ENCODE results near the gene RIPK4. TPM values are rescaled to one million over a fixed set of nuclear protein-coding genes. Genes with fewer than 3 reads are reported as not detected.

Gene RIPK4
- total and polyA plus RNA-seq, 8 donors = 5.8 to 10.5 (median 8.5) TPM

DNA sequence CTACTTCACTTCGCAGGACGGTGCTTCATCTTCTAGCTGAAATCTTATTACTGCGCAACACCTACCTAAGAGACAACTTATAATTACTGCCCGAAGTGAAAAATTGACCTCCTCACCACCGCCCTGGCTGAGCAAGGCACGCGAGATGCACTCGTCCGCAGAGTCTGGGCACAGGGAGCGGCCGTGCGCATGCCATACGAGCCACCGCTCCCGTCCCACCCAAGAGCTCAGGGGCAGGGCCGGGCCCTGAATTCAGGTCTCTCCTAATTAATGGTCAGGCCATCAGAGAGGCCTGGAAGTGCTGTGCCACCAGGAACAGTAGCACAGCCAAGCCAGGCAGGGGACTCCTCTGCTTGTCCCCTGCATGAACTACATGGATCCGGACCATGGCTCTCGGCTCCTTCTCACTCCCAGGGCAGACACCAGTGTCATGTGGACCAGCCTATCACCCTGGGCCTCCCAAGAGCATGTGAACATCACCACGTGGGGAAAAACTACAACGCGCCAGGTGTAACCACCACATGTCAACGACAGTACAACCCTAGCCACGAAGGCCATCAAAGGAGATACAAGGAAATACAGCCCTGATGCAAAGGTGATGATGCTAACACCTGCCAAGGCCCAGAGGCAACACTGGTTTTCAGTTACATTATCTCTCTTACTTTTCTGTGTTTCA lies 11.5 kb downstream of the RIPK4 start:
- Histone ChIP-seq H3K4me1 (peaks cover 8 to 19% of the 10 kb centered on the region in 2 donors), H3K36me3 (peaks cover 0 to 4% of the 10 kb centered on the region in 2 donors), H3K4me3 (no peak overlapping the region), H3K27ac (no peak overlapping the region), H3K27me3 (peaks cover 0 to 13% of the 10 kb centered on the region in 2 donors), H3K9me3 (no peaks in the 10 kb centered on the region)
- DNase-seq = no peak
- intact Hi-C loops (cut with DNase I) = no loop called here
- TF ChIP-seq, protein P1, sequence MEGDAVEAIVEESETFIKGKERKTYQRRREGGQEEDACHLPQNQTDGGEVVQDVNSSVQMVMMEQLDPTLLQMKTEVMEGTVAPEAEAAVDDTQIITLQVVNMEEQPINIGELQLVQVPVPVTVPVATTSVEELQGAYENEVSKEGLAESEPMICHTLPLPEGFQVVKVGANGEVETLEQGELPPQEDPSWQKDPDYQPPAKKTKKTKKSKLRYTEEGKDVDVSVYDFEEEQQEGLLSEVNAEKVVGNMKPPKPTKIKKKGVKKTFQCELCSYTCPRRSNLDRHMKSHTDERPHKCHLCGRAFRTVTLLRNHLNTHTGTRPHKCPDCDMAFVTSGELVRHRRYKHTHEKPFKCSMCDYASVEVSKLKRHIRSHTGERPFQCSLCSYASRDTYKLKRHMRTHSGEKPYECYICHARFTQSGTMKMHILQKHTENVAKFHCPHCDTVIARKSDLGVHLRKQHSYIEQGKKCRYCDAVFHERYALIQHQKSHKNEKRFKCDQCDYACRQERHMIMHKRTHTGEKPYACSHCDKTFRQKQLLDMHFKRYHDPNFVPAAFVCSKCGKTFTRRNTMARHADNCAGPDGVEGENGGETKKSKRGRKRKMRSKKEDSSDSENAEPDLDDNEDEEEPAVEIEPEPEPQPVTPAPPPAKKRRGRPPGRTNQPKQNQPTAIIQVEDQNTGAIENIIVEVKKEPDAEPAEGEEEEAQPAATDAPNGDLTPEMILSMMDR (IDR thresholded peaks at IDR 0.05) = no peak
- no peak for ATAC-seq

DNA sequence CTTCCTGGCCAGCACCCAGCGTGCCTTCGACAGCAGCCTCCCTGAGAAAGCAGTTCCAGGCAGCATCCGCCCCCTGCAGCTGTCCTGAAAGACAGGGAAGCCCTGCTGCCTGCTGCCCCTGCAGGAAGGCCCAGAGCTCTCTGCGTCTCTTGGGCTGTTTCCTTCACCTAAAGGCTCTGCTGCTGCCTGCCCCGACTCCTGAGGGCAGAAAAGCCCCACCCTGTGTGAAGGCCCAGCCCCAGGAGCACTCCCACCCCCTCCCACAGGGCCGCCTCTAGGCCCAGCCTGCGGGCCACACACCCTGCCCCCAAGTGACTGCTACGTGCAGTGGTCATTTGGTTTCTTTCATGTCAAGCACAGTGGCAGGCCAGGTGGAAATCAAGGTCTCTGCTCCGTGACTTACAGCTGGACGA lies 12.4 kb downstream of the RIPK4 start:
- Histone ChIP-seq H3K36me3 (peaks cover 0 to 4% of the 10 kb centered on the region in 2 donors), H3K27me3 (peaks cover 0 to 5% of the 10 kb centered on the region in 2 donors), H3K9me3 (no peaks in the 10 kb centered on the region), H3K27ac (no peak overlapping the region), H3K4me1 (peaks cover 8 to 12% of the 10 kb centered on the region in 2 donors), H3K4me3 (no peak overlapping the region)
- TF ChIP-seq, protein P1 (IDR thresholded peaks at IDR 0.05) = no peak
- intact Hi-C loops (cut with DNase I) = no loop called here
- DNase-seq (no peak), ATAC-seq (no peak)

DNA sequence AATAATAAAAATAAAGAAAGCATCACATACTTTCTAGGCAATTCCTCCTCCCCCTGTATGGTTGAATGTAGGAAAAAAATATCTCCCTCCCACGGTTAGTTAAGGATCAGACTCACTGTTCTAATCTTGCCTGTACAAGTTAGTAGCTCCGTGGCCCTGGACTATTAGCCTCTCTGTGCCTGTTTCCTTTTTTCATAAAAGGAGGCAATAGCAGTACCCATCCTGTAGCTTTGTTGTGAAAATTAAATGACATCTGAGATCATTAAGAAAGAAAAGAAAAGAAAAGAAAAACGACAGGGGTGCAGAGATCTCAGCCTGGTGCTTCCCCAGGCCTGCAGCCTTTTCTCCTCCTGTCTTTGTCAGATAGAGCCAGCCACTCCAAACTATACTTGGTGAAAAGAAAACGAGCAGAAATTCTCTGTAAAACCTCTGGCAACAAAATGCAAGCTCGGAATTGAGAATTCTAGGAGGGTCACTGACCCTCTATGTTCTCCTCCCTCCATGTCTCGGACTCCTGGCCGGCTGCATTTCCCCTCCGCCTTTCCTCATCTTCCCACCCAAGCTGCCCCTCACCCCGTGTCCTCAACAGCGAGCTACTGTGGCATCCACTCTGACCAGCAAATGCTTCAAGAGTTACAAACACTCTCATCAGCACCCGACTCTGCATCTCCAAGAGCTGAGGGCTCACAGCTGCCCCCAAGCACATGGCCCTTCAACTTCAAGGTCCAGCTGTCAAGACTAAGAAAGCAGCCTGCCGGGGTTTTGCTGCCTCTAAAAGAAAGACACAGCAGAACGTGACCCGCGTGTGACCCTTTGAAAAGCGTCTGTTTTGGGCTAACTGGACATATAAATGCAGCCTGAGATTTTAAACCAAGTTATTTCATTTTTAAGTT lies 13.6 kb downstream of the RIPK4 start:
- H3K36me3 ChIP-seq = peaks cover 0 to 4% of the 10 kb centered on the region in 2 donors
- TF ChIP-seq, protein P1 (IDR thresholded peaks at IDR 0.05) = no peak
- H3K27ac ChIP-seq = no peak overlapping the region
- no peaks in the 10 kb centered on the region for H3K9me3 ChIP-seq
- DNase-seq = no peak
- no peak overlapping the region for H3K4me3 ChIP-seq
- H3K27me3 ChIP-seq = peaks cover 0 to 6% of the 10 kb centered on the region in 2 donors
- H3K4me1 ChIP-seq = peaks cover 8% of the 10 kb centered on the region in 2 donors
- intact Hi-C loops (cut with DNase I) = no loop called here
- no peak for ATAC-seq

DNA sequence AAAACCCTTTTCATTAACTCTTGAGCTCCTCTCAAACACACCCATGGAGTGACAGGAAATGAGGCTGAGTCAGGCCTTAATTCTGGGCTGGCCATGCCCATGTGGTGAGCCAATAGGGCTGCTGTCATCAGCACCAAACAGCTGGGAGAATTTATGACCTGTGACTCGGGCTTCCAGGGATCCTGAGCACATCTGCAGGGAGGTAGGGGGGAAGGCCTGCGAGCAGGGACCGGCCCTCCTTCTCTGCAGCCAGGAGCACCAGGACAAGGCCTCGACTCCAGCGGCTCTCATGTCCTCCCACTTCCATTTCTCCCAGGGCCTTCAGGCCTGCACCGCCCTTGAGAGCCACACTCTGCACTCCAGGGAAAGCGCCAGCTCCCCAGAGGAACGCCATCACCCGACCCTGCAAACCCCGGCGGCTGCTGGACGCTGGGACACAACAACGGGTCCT lies 14.6 kb downstream of the RIPK4 start:
- Histone ChIP-seq H3K4me1 (peaks cover 8% of the 10 kb centered on the region in 2 donors), H3K4me3 (no peak overlapping the region), H3K9me3 (no peaks in the 10 kb centered on the region), H3K36me3 (peaks cover 0 to 4% of the 10 kb centered on the region in 2 donors), H3K27ac (no peak overlapping the region), H3K27me3 (peaks cover 0 to 6% of the 10 kb centered on the region in 2 donors)
- intact Hi-C loops (cut with DNase I) = no loop called here
- TF ChIP-seq, protein P1 (IDR thresholded peaks at IDR 0.05) = no peak
- DNase-seq (no peak), ATAC-seq (peak; percentile 57)

DNA sequence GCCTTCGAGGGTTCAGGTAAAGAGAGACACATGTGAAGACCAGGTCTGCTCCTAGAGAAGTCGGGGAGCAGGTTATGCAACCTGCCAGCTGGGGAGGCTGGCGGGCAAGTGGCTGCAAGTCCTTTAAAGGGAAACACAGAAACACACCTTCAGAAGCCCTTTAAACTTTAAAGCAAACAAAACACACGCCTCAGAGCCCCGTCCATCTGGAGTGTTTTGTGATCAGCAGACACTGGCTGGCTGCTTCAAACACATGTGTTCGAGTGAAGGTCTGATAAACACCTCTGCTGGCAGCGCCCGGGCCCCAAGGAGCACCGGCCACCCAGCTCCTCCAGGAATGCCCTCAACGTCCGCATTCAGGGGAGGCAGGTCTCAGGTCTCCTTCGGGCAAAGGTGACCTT lies 15.2 kb downstream of the RIPK4 start:
- H3K9me3 ChIP-seq = no peaks in the 10 kb centered on the region
- DNase-seq (peak in 3 of 4 donors; percentile 53 to 89 (median 73)), ATAC-seq (peak; percentile 90)
- no peak overlapping the region for H3K27ac ChIP-seq
- H3K4me3 ChIP-seq = no peak overlapping the region
- H3K4me1 ChIP-seq = peaks cover 8% of the 10 kb centered on the region in 2 donors
- TF ChIP-seq, protein P1 (IDR thresholded peaks at IDR 0.05) = no peak
- H3K27me3 ChIP-seq = peaks cover 0 to 6% of the 10 kb centered on the region in 2 donors
- H3K36me3 ChIP-seq = peaks cover 0 to 4% of the 10 kb centered on the region in 2 donors
- intact Hi-C loops (cut with DNase I) = no loop called here
